GM12874 (cell line): ENCODE results near the gene NECTIN4.
A peak's percentile ranks its signal among the peaks of the same experiment; 100 is the strongest.

Source experiments
- CTCF ChIP-seq: IDR thresholded peaks from 2 replicates; pipeline ENCODE4 v1.5.1; 2011; ENCODE audit warnings: low read depth, mild to moderate bottlenecking, control low read depth, low read length, moderate library complexity; ENCODE audit not compliant: insufficient read depth

The NECTIN4 gene

GRCh38 chr1:161072751-161073449, 16.5 kb downstream of the NECTIN4 start:
- TF ChIP-seq CTCF = no peak

DNA sequence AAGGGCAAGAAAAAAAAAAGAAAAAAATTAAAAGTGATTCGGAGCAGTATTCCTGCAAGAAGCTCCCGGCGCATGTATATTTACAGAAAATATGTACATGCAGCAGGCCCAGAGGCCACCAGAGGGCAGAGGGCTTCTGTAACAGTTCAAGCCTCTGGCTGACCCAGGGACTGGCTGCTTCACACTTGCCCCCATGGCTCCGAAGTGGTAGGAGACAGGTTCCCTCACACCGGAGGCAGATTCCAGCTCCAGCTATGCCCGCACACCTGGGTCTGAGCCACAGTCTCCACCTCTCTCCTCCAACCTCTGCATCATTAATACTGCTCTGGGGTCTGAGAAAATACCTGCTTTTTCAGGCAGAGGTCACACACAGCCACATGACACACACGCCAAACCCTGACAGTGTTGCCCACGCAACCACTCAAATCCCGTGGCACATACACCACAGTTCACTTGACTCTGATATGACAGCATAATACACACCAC, 17.4 kb downstream of the NECTIN4 start:
- TF ChIP-seq CTCF = peak; percentile 72

GRCh38 chr1:161070761-161071160, 18.6 kb downstream of the NECTIN4 start:
- no peak for TF ChIP-seq CTCF

- TF ChIP-seq CTCF = no peak
Measured at GRCh38 chr1:161069731-161070270, 19.6 kb downstream of the NECTIN4 start, which contains the start of gene ARHGAP30. ARHGAP30 (minus strand) TSS chr1:161069891; CDS start chr1:161069624, 267 bp downstream.

- TF ChIP-seq CTCF = no peak
Measured at GRCh38 chr1:161069241-161069640, 20.1 kb downstream of the NECTIN4 start.

DNA sequence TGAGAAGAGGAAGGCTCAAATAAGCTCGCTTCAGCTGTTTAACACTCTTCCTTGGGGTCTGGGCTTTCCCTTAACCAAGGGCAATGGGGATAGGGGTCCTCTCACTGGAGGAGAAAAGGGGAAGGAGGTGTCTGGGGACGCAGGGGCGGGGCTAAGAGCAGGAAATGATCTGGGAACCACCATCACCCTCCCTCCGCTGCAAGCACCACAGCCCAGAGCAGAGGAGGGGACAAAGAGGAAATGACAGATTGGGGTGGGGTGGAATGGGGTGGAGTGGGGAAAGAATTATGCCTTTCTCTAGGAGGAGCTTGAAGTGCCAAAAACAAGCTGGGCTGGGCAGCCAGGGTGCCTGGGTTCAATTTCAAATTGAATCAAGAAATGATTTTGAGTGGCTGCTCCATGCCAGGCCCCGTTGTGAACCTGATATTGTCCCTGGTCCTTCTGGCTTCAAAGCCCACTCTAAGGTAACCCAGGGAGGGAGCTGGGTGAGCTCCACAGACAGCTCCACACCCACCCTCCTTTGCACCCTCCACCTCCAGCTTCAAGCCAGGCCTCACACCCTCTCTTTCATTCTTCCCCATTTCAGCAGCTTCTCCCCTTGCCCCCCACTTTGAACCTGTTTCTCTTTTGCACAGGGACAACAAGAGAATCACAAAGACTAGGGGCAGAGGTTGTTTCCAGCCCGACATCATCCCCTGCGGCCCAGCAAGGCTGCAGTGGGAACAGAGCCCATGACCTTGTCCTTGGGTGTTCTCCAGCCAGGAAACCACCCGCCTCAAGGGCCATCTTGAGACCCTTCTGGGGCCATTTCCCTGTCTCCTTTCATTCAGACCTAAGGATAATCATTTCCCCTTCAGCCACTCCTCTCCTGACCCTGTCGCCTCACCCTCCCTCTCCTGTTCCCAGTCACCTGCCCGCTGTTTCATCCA, 20.8 kb downstream of the NECTIN4 start:
- no peak for TF ChIP-seq CTCF

- no peak for TF ChIP-seq CTCF
Measured at GRCh38 chr1:161066694-161067093, 22.7 kb downstream of the NECTIN4 start.
